Spleen (tissue), 7 donors: ENCODE data around the gene KIAA1614.

Experiments
- POLR2AphosphoS5 ChIP-seq, 3 donors: sonication (generic); formaldehyde crosslinking; IDR thresholded peaks; one replicate each; pipeline ENCODE4 v1.5.1; 2017; ENCODE audit warnings: antibody characterized with exemption in 3 of 3
- TF ChIP-seq, protein P1 (sequence below), 11 experiments: fragments of 200-600 bp in 7 of 11; fragments of 450-650 bp in 4 of 11; sonication (generic) in 4 of 11; IDR thresholded peaks in 8 of 11; conservative IDR thresholded peaks in 3 of 11; 1 replicate in 7 of 11; 2 replicates in 4 of 11; pipeline versions ENCODE4 v1.4.0 to v1.8.0; 2016 to 2021; ENCODE audit warnings: antibody characterized with exemption in 11 of 11, inconsistent platforms in 4 of 11, mild to moderate bottlenecking in 1 of 11
- donor health status: DM: no; HTN: no; CAD: no; lungs with moderate emphysema.
- donor health status: DM: no; HTN: no; CAD: no.
- donor health status: DM: no; HTN: no; CAD: no.

- TF ChIP-seq, protein P1, sequence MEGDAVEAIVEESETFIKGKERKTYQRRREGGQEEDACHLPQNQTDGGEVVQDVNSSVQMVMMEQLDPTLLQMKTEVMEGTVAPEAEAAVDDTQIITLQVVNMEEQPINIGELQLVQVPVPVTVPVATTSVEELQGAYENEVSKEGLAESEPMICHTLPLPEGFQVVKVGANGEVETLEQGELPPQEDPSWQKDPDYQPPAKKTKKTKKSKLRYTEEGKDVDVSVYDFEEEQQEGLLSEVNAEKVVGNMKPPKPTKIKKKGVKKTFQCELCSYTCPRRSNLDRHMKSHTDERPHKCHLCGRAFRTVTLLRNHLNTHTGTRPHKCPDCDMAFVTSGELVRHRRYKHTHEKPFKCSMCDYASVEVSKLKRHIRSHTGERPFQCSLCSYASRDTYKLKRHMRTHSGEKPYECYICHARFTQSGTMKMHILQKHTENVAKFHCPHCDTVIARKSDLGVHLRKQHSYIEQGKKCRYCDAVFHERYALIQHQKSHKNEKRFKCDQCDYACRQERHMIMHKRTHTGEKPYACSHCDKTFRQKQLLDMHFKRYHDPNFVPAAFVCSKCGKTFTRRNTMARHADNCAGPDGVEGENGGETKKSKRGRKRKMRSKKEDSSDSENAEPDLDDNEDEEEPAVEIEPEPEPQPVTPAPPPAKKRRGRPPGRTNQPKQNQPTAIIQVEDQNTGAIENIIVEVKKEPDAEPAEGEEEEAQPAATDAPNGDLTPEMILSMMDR (IDR thresholded peaks at IDR 0.05 in 8 of 11, conservative IDR thresholded peaks at IDR 0.05 in 3 of 11), result no peak
- no peak for TF ChIP-seq POLR2AphosphoS5 (IDR thresholded peaks at IDR 0.05)
Measured at GRCh38 chr1:180896161-180896560, 16.5 kb upstream of the KIAA1614 start.
